Measurements from ENCODE around the gene NT5DC3. TPM values are rescaled to one million over a fixed set of nuclear protein-coding genes. Genes with fewer than 3 reads are reported as not detected.
A peak's percentile ranks its signal among the peaks of the same experiment; 100 is the strongest.

The NT5DC3 gene
- total and polyA plus RNA-seq, 5 donors from 2014 or later: 0.08 to 4.7 (median 0.89) TPM

DNA sequence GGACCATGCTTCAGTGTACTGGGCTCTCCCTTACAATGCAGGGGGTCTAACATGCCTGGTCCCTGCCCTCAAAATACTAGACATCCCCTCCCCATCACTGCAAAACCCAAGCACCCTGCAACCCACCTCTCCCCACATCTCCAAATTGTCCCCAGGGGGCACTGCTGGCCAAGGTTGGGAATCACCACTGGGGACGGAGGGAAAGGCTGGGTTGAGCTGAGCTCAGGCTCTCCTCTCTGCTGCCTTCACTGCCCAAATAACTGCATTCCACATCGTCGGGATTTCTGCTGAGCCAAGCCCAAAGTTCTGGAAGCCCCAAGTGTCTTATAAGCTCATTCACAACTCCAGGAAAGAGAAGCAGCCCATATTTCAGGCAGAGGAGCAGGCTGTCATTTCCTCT is 69.6 kb downstream of the NT5DC3 start:
- no peaks in the 10 kb centered on the region for H3K4me1 ChIP-seq (ENCODE audit: control insufficient read depth, insufficient read depth, low read length, poor library complexity, severe bottlenecking)
- H3K4me3 Mint-ChIP-seq: no peak overlapping the region
- H3K4me1 Mint-ChIP-seq: peaks cover 0 to 7% (median 0%) of the 10 kb centered on the region in 4 donors
- no peaks in the 10 kb centered on the region for H3K36me3 ChIP-seq (ENCODE audit: control insufficient read depth, insufficient read depth, low read length)
- H3K27me3 ChIP-seq (ENCODE audit: control insufficient read depth, insufficient read depth, low read length): no peaks in the 10 kb centered on the region
- no peak for DNase-seq
- H3K27me3 Mint-ChIP-seq: no peaks in the 10 kb centered on the region
- no peak overlapping the region for H3K4me3 ChIP-seq (ENCODE audit: low read depth, low read length)
- ATAC-seq (ENCODE audit: low read depth in 2 of 2): no peak
- peak overlapping the region in 1 of 3 donors; percentile 73 for H3K27ac Mint-ChIP-seq
- H3K9me3 Mint-ChIP-seq: no peaks in the 10 kb centered on the region
- no peaks in the 10 kb centered on the region for H3K9me3 ChIP-seq (ENCODE audit: control insufficient read depth in 2 of 2, low read length in 2 of 2)
- no peak overlapping the region for H3K27ac ChIP-seq (ENCODE audit: insufficient read depth, low read length, poor library complexity, severe bottlenecking)
- peaks cover 14% of the 10 kb centered on the region for H3K36me3 Mint-ChIP-seq

DNA sequence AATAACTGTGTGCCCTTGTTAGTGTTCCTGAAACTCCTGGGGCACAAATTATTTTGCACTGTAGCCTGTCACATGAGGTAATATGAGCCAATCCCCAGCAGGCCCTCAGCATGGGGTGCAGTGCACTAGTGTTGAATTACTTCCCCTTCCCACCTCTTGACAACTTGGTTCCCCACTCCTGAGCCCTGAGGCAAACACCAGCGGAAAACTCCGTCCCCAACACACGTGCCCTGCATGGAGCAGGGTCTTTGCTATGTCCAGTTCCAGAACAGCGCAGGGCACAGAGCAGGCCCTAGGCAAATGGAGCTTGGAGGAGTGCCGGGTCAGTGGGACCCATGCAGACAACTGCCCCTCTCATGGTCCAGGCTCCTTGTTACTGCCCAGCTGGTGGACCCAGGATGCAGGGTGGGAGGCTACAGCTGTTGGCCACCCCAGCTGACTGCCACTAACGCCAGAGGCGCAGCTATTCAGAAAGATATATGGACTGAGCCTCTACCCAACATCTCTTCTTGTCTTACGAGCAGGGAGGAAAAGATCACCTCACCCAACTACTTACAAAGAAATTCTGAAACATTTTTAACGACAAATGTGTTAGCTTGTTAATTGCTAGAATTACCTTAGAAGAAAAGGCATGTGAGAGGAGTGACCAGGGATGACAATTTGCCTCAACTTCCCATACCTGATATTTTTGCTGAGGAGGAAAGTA is 71.6 kb downstream of the NT5DC3 start:
- no peak overlapping the region for H3K4me3 Mint-ChIP-seq
- H3K9me3 ChIP-seq (ENCODE audit: control insufficient read depth in 2 of 2, low read length in 2 of 2): no peaks in the 10 kb centered on the region
- peaks cover 13% of the 10 kb centered on the region for H3K36me3 Mint-ChIP-seq
- H3K27me3 Mint-ChIP-seq: no peaks in the 10 kb centered on the region
- H3K27me3 ChIP-seq (ENCODE audit: control insufficient read depth, insufficient read depth, low read length): no peaks in the 10 kb centered on the region
- H3K27ac Mint-ChIP-seq: no peak overlapping the region
- H3K9me3 Mint-ChIP-seq: no peaks in the 10 kb centered on the region
- DNase-seq (no peak), ATAC-seq (ENCODE audit: low read depth in 2 of 2) (no peak)
- no peaks in the 10 kb centered on the region for H3K36me3 ChIP-seq (ENCODE audit: control insufficient read depth, insufficient read depth, low read length)
- H3K27ac ChIP-seq (ENCODE audit: insufficient read depth, low read length, poor library complexity, severe bottlenecking): no peak overlapping the region
- no peak overlapping the region for H3K4me3 ChIP-seq (ENCODE audit: low read depth, low read length)
- H3K4me1 ChIP-seq (ENCODE audit: control insufficient read depth, insufficient read depth, low read length, poor library complexity, severe bottlenecking): no peaks in the 10 kb centered on the region
- no peaks in the 10 kb centered on the region for H3K4me1 Mint-ChIP-seq

DNA sequence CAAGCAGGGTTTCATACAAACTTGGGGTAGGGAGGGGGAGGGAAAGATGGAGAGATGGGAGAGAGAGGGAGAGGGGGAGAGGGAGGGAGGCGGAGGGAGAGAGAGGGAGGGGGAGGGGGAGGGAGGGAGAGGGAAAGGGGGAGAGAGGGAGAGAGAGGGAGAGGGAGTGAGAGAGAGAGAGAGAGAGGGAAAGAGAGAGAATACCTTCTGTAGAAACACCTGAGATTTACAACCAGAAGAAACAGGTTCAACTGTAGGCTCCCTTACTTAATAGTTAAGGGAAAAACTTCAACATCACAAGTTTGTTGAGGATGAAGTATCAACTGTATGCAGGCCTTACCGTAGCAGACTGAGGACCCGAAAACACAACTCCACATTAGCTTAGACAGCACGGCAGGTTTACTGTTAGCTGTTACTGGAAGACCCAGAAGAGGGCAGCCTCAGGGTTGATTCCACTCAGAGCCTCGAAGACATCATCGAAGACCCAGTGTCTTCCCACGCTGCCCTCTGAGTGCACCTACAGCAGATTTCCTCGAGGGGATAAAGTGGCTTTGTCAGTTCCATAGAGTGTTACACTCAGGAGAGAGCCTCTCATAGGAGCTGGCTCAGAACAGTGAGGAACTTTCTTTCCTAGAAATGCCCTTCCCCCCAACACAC is 72.4 kb downstream of the NT5DC3 start:
- H3K4me1 ChIP-seq (ENCODE audit: control insufficient read depth, insufficient read depth, low read length, poor library complexity, severe bottlenecking): no peaks in the 10 kb centered on the region
- Mint-ChIP-seq H3K4me3 (no peak overlapping the region), H3K27me3 (no peaks in the 10 kb centered on the region), H3K27ac (no peak overlapping the region), H3K4me1 (no peaks in the 10 kb centered on the region), H3K9me3 (no peaks in the 10 kb centered on the region), H3K36me3 (peaks cover 13% of the 10 kb centered on the region)
- no peak overlapping the region for H3K4me3 ChIP-seq (ENCODE audit: low read depth, low read length)
- no peaks in the 10 kb centered on the region for H3K9me3 ChIP-seq (ENCODE audit: control insufficient read depth in 2 of 2, low read length in 2 of 2)
- no peaks in the 10 kb centered on the region for H3K36me3 ChIP-seq (ENCODE audit: control insufficient read depth, insufficient read depth, low read length)
- no peak overlapping the region for H3K27ac ChIP-seq (ENCODE audit: insufficient read depth, low read length, poor library complexity, severe bottlenecking)
- DNase-seq (no peak), ATAC-seq (ENCODE audit: low read depth in 2 of 2) (no peak)
- H3K27me3 ChIP-seq (ENCODE audit: control insufficient read depth, insufficient read depth, low read length): no peaks in the 10 kb centered on the region

GRCh38 chr12:103766028-103766427 is 75.0 kb downstream of the NT5DC3 start:
- Histone ChIP-seq H3K27ac (ENCODE audit: insufficient read depth, low read length, poor library complexity, severe bottlenecking) (no peak overlapping the region), H3K9me3 (ENCODE audit: control insufficient read depth in 2 of 2, low read length in 2 of 2) (no peaks in the 10 kb centered on the region), H3K4me1 (ENCODE audit: control insufficient read depth, insufficient read depth, low read length, poor library complexity, severe bottlenecking) (no peaks in the 10 kb centered on the region), H3K36me3 (ENCODE audit: control insufficient read depth, insufficient read depth, low read length) (no peaks in the 10 kb centered on the region), H3K4me3 (ENCODE audit: low read depth, low read length) (no peak overlapping the region), H3K27me3 (ENCODE audit: control insufficient read depth, insufficient read depth, low read length) (no peaks in the 10 kb centered on the region)
- Mint-ChIP-seq H3K9me3 (no peaks in the 10 kb centered on the region), H3K27me3 (no peaks in the 10 kb centered on the region), H3K4me3 (no peak overlapping the region), H3K27ac (no peak overlapping the region), H3K4me1 (no peaks in the 10 kb centered on the region), H3K36me3 (peaks cover 16% of the 10 kb centered on the region)
- ATAC-seq (ENCODE audit: low read depth in 2 of 2): no peak
- DNase-seq: no peak

GRCh38 chr12:103765322-103765721 is 75.7 kb downstream of the NT5DC3 start:
- Histone ChIP-seq H3K4me3 (ENCODE audit: low read depth, low read length) (no peak overlapping the region), H3K4me1 (ENCODE audit: control insufficient read depth, insufficient read depth, low read length, poor library complexity, severe bottlenecking) (no peaks in the 10 kb centered on the region), H3K27me3 (ENCODE audit: control insufficient read depth, insufficient read depth, low read length) (no peaks in the 10 kb centered on the region), H3K9me3 (ENCODE audit: control insufficient read depth in 2 of 2, low read length in 2 of 2) (no peaks in the 10 kb centered on the region), H3K27ac (ENCODE audit: insufficient read depth, low read length, poor library complexity, severe bottlenecking) (no peak overlapping the region), H3K36me3 (ENCODE audit: control insufficient read depth, insufficient read depth, low read length) (no peaks in the 10 kb centered on the region)
- ATAC-seq (ENCODE audit: low read depth in 2 of 2): no peak
- no peak for DNase-seq
- H3K27me3 Mint-ChIP-seq: no peaks in the 10 kb centered on the region
- no peaks in the 10 kb centered on the region for H3K4me1 Mint-ChIP-seq
- H3K9me3 Mint-ChIP-seq: no peaks in the 10 kb centered on the region
- no peak overlapping the region for H3K4me3 Mint-ChIP-seq
- H3K36me3 Mint-ChIP-seq: peaks cover 13% of the 10 kb centered on the region
- no peak overlapping the region for H3K27ac Mint-ChIP-seq

DNA sequence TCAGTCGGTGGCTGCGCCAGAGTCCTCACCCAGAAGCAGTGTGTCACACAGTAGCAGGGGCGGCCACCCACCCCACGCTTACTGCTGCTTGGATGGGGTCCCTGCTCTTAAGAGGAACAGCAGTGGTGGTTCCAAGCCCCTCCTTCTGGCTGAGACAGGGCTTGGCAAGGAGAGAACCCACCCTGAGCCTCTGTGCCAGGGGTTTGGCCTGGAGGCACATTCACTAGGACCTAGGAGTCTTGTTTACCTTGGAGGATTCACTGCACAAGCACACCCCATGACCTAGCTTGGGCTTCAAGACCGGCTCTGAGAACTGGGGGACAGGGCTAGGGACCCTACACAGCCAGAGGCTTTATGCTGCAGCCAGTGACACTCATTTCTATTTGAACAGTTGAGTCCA is 78.6 kb downstream of the NT5DC3 start:
- no peaks in the 10 kb centered on the region for H3K4me1 ChIP-seq (ENCODE audit: control insufficient read depth, insufficient read depth, low read length, poor library complexity, severe bottlenecking)
- H3K36me3 Mint-ChIP-seq: peaks cover 13% of the 10 kb centered on the region
- no peak for ATAC-seq (ENCODE audit: low read depth in 2 of 2)
- no peaks in the 10 kb centered on the region for H3K36me3 ChIP-seq (ENCODE audit: control insufficient read depth, insufficient read depth, low read length)
- no peaks in the 10 kb centered on the region for H3K27me3 ChIP-seq (ENCODE audit: control insufficient read depth, insufficient read depth, low read length)
- H3K4me3 Mint-ChIP-seq: no peak overlapping the region
- H3K9me3 ChIP-seq (ENCODE audit: control insufficient read depth in 2 of 2, low read length in 2 of 2): no peaks in the 10 kb centered on the region
- no peaks in the 10 kb centered on the region for H3K27me3 Mint-ChIP-seq
- DNase-seq: no peak
- no peak overlapping the region for H3K27ac ChIP-seq (ENCODE audit: insufficient read depth, low read length, poor library complexity, severe bottlenecking)
- H3K9me3 Mint-ChIP-seq: no peaks in the 10 kb centered on the region
- H3K4me1 Mint-ChIP-seq: peaks cover 0 to 3% (median 0%) of the 10 kb centered on the region in 4 donors
- no peak overlapping the region for H3K4me3 ChIP-seq (ENCODE audit: low read depth, low read length)
- no peak overlapping the region for H3K27ac Mint-ChIP-seq

DNA sequence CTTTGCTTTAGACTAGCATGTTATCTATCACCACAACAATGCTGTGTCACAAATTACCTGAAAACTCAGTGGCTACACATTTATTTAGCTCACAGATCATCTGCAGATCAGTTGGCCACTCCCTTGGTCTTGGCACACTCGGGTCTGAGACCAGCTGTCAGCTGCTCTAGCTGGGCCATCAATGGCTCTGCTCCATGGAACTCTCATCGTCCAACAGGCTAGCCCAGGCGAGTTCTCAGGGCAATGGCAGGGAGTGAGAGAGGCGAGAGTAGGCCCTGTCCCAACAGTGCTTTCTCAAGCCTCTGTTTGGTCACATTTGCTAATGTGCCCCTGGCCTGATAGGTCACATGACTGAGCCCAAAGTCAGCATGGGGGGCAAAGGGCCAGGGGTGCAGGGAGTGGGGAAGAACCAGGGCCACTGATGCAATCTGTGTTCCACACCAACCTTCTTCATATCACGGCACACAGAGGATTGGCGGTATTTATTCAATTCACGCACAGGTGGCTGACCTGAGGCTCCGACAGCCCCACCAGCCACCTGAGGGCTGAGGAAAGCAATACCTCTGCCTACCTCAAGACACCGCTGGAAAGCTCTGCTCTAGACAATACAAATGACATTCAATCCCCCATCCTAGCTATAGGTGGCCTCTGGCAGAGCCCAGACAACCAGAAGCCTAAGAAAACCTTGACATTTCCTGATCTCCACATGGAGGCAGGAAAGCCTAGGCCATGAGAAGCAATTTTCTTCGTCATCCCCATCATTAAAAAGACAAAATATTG is 82.5 kb downstream of the NT5DC3 start:
- Mint-ChIP-seq H3K36me3 (peaks cover 9% of the 10 kb centered on the region), H3K9me3 (no peaks in the 10 kb centered on the region), H3K4me1 (peaks cover 0 to 3% (median 0%) of the 10 kb centered on the region in 4 donors), H3K4me3 (no peak overlapping the region), H3K27ac (no peak overlapping the region), H3K27me3 (no peaks in the 10 kb centered on the region)
- Histone ChIP-seq H3K27me3 (ENCODE audit: control insufficient read depth, insufficient read depth, low read length) (no peaks in the 10 kb centered on the region), H3K27ac (ENCODE audit: insufficient read depth, low read length, poor library complexity, severe bottlenecking) (no peak overlapping the region), H3K9me3 (ENCODE audit: control insufficient read depth in 2 of 2, low read length in 2 of 2) (no peaks in the 10 kb centered on the region), H3K36me3 (ENCODE audit: control insufficient read depth, insufficient read depth, low read length) (no peaks in the 10 kb centered on the region), H3K4me1 (ENCODE audit: control insufficient read depth, insufficient read depth, low read length, poor library complexity, severe bottlenecking) (no peaks in the 10 kb centered on the region), H3K4me3 (ENCODE audit: low read depth, low read length) (no peak overlapping the region)
- ATAC-seq (ENCODE audit: low read depth in 2 of 2): no peak
- DNase-seq: no peak
